Measurements from ENCODE around the gene ARRDC3.
A peak's percentile ranks its signal among the peaks of the same experiment; 100 is the strongest.

The ARRDC3 gene

GRCh38 chr5:91381774-91382359 is 1.2 kb downstream of the ARRDC3 start:
- H3K27me3 Mint-ChIP-seq (ENCODE audit: low read depth): no peaks in the 10 kb centered on the region
- no peak for TF ChIP-seq CTCF (IDR thresholded peaks at IDR 0.05; ENCODE audit: unreplicated experiment in 3 of 3)
- peaks cover 21% of the 10 kb centered on the region for H3K36me3 Mint-ChIP-seq (ENCODE audit: low read depth)
- peak overlapping the region; percentile 92 to 97 (median 92) for H3K4me3 Mint-ChIP-seq
- H3K27ac Mint-ChIP-seq: peak overlapping the region; percentile 100
- no peaks in the 10 kb centered on the region for H3K9me3 Mint-ChIP-seq
- peaks cover 44% of the 10 kb centered on the region for H3K4me1 Mint-ChIP-seq

- Mint-ChIP-seq H3K4me3 (peak overlapping the region; percentile 92 to 97 (median 92)), H3K9me3 (no peaks in the 10 kb centered on the region), H3K4me1 (peaks cover 44% of the 10 kb centered on the region), H3K36me3 (ENCODE audit: low read depth) (peaks cover 26% of the 10 kb centered on the region), H3K27ac (peak overlapping the region; percentile 100), H3K27me3 (ENCODE audit: low read depth) (no peaks in the 10 kb centered on the region)
- no peak for TF ChIP-seq CTCF (IDR thresholded peaks at IDR 0.05; ENCODE audit: unreplicated experiment in 3 of 3)
Observed at GRCh38 chr5:91381239-91381773, 1.8 kb downstream of the ARRDC3 start.

- Mint-ChIP-seq H3K4me1 (peaks cover 39% of the 10 kb centered on the region), H3K27ac (peak overlapping the region; percentile 100), H3K27me3 (ENCODE audit: low read depth) (no peaks in the 10 kb centered on the region), H3K4me3 (peak overlapping the region; percentile 92 to 97 (median 92)), H3K9me3 (no peaks in the 10 kb centered on the region), H3K36me3 (ENCODE audit: low read depth) (peaks cover 32% of the 10 kb centered on the region)
- TF ChIP-seq CTCF (IDR thresholded peaks at IDR 0.05; ENCODE audit: unreplicated experiment in 3 of 3): no peak
Observed at GRCh38 chr5:91380491-91381238, 2.5 kb downstream of the ARRDC3 start.

- H3K27me3 Mint-ChIP-seq (ENCODE audit: low read depth): no peaks in the 10 kb centered on the region
- peaks cover 39% of the 10 kb centered on the region for H3K4me1 Mint-ChIP-seq
- no peaks in the 10 kb centered on the region for H3K9me3 Mint-ChIP-seq
- H3K27ac Mint-ChIP-seq: peak overlapping the region; percentile 100
- TF ChIP-seq CTCF (IDR thresholded peaks at IDR 0.05; ENCODE audit: unreplicated experiment in 3 of 3): no peak
- H3K36me3 Mint-ChIP-seq (ENCODE audit: low read depth): peaks cover 36% of the 10 kb centered on the region
- H3K4me3 Mint-ChIP-seq: peak overlapping the region; percentile 92 to 97 (median 92)
Observed at GRCh38 chr5:91379914-91380490, 3.1 kb downstream of the ARRDC3 start.

- Mint-ChIP-seq H3K9me3 (no peaks in the 10 kb centered on the region), H3K36me3 (ENCODE audit: low read depth) (peaks cover 43% of the 10 kb centered on the region), H3K27me3 (ENCODE audit: low read depth) (no peaks in the 10 kb centered on the region), H3K4me3 (peak overlapping the region; percentile 92 to 97 (median 92)), H3K27ac (peak overlapping the region; percentile 100), H3K4me1 (peaks cover 37% of the 10 kb centered on the region)
- TF ChIP-seq CTCF (IDR thresholded peaks at IDR 0.05; ENCODE audit: unreplicated experiment in 3 of 3): no peak
Observed at GRCh38 chr5:91379246-91379913, 3.7 kb downstream of the ARRDC3 start.
